Mucosa of rectum (tissue), 2 donors: ENCODE data around the gene SMIM44.
A peak's percentile ranks its signal among the peaks of the same experiment; 100 is the strongest.
"Not testable (repeated sequence)": the region's sequence is repeated elsewhere in the genome, so short reads cannot be mapped to it uniquely, and the experiment has no call there.

Source experiments
- H3K27ac ChIP-seq, 2 donors: one replicate each; pipeline ENCODE4 v1.7.0; 2013; ENCODE audit warnings: inconsistent platforms in 2 of 2, low read depth in 2 of 2, low read length in 2 of 2
- H3K27me3 ChIP-seq, 2 donors: one replicate each; pipeline ENCODE4 v1.7.0; 2013; ENCODE audit warnings: low read length in 2 of 2; ENCODE audit not compliant: control insufficient read depth in 2 of 2, insufficient read depth in 2 of 2
- H3K36me3 ChIP-seq, 2 donors: one replicate each; pipeline ENCODE4 v1.7.0; 2013; ENCODE audit warnings: low read length in 2 of 2; ENCODE audit not compliant: control insufficient read depth in 2 of 2, insufficient read depth in 2 of 2
- H3K4me1 ChIP-seq, 2 donors: one replicate each; pipeline ENCODE4 v1.7.0; 2013; ENCODE audit warnings: low read length in 2 of 2, mild to moderate bottlenecking in 1 of 2; ENCODE audit not compliant: control insufficient read depth in 2 of 2, insufficient read depth in 2 of 2
- H3K4me3 ChIP-seq, 2 donors: one replicate each; pipeline ENCODE4 v1.7.0; 2013; ENCODE audit warnings: low read length in 2 of 2
- H3K9ac ChIP-seq, 2 donors: one replicate each; pipeline ENCODE4 v1.7.0; 2013; ENCODE audit warnings: low read length in 2 of 2, low read depth in 1 of 2, mild to moderate bottlenecking in 1 of 2
- H3K9me3 ChIP-seq, 2 donors: one replicate each; pipeline ENCODE4 v1.7.0; 2013; ENCODE audit warnings: low read length in 2 of 2; ENCODE audit not compliant: control insufficient read depth in 2 of 2
- donor health status: healthy.
- donor health status: Normal muscosa, but diverticular disease.

Gene SMIM44

GRCh38 chr19:3457528-3458228 is 25.6 kb downstream of the SMIM44 start:
- Histone ChIP-seq H3K27ac (peak overlapping the region; percentile 24 to 67), H3K9me3 (no peaks in the 10 kb centered on the region), H3K4me3 (no peak overlapping the region), H3K4me1 (peaks cover 5 to 7% of the 10 kb centered on the region in 2 donors), H3K9ac (no peak overlapping the region), H3K36me3 (peaks cover 16 to 18% of the 10 kb centered on the region in 2 donors), H3K27me3 (no peaks in the 10 kb centered on the region)

GRCh38 chr19:3456925-3457527 is 26.2 kb downstream of the SMIM44 start:
- Histone ChIP-seq H3K9ac (no peak overlapping the region), H3K27ac (peak overlapping the region in 1 of 2 donors; percentile 23), H3K36me3 (peaks cover 18 to 23% of the 10 kb centered on the region in 2 donors)

GRCh38 chr19:3455960-3456601 is 27.2 kb downstream of the SMIM44 start:
- peaks cover 18 to 23% of the 10 kb centered on the region in 2 donors for H3K36me3 ChIP-seq
- H3K4me1 ChIP-seq, result peaks cover 5 to 7% of the 10 kb centered on the region in 2 donors
- H3K4me3 ChIP-seq, result no peak overlapping the region
- H3K9ac ChIP-seq, result no peak overlapping the region
- H3K9me3 ChIP-seq, result no peaks in the 10 kb centered on the region
- no peaks in the 10 kb centered on the region for H3K27me3 ChIP-seq
- H3K27ac ChIP-seq, result no peak overlapping the region

More at GRCh38 chr19:3456925-3457527, 26.2 kb downstream of the SMIM44 start:
- Histone ChIP-seq H3K9me3 (no peaks in the 10 kb centered on the region), H3K27me3 (no peaks in the 10 kb centered on the region), H3K4me1 (peaks cover 5 to 7% of the 10 kb centered on the region in 2 donors), H3K4me3 (no peak overlapping the region)

GRCh38 chr19:3455393-3455955 is 27.8 kb downstream of the SMIM44 start:
- Histone ChIP-seq H3K27me3 (no peaks in the 10 kb centered on the region), H3K9ac (no peak overlapping the region), H3K27ac (no peak overlapping the region), H3K36me3 (peaks cover 18 to 23% of the 10 kb centered on the region in 2 donors), H3K4me3 (no peak overlapping the region), H3K9me3 (no peaks in the 10 kb centered on the region), H3K4me1 (peaks cover 5 to 7% of the 10 kb centered on the region in 2 donors)

GRCh38 chr19:3454656-3455392 is 28.4 kb downstream of the SMIM44 start:
- H3K36me3 ChIP-seq, result peaks cover 18 to 23% of the 10 kb centered on the region in 2 donors
- no peak overlapping the region for H3K9ac ChIP-seq
- no peaks in the 10 kb centered on the region for H3K9me3 ChIP-seq
- no peak overlapping the region for H3K27ac ChIP-seq
- H3K4me3 ChIP-seq, result no peak overlapping the region
- peaks cover 4 to 5% of the 10 kb centered on the region in 2 donors for H3K4me1 ChIP-seq
- no peaks in the 10 kb centered on the region for H3K27me3 ChIP-seq

GRCh38 chr19:3453840-3454239 is 29.4 kb downstream of the SMIM44 start:
- Histone ChIP-seq H3K4me1 (peaks cover 2 to 5% of the 10 kb centered on the region in 2 donors), H3K27ac (no peak overlapping the region), H3K27me3 (no peaks in the 10 kb centered on the region), H3K36me3 (peaks cover 18 to 23% of the 10 kb centered on the region in 2 donors), H3K9ac (no peak overlapping the region), H3K4me3 (no peak overlapping the region), H3K9me3 (no peaks in the 10 kb centered on the region)

GRCh38 chr19:3452942-3453214 is 30.4 kb downstream of the SMIM44 start:
- not testable (repeated sequence) for H3K9me3 ChIP-seq, H3K4me1 ChIP-seq, H3K27me3 ChIP-seq, H3K9ac ChIP-seq, H3K27ac ChIP-seq, H3K4me3 ChIP-seq
- H3K36me3 ChIP-seq, result peaks cover 18 to 28% of the 10 kb centered on the region in 2 donors

- Histone ChIP-seq H3K27ac (no peak overlapping the region), H3K9me3 (no peaks in the 10 kb centered on the region), H3K27me3 (no peaks in the 10 kb centered on the region), H3K4me3 (no peak overlapping the region), H3K9ac (no peak overlapping the region), H3K36me3 (peaks cover 18 to 28% of the 10 kb centered on the region in 2 donors), H3K4me1 (peaks cover 2% of the 10 kb centered on the region in 2 donors)
Observed at GRCh38 chr19:3452171-3452941, 30.9 kb downstream of the SMIM44 start.

GRCh38 chr19:3451451-3451866 is 31.8 kb downstream of the SMIM44 start:
- Histone ChIP-seq H3K36me3 (peaks cover 18 to 21% of the 10 kb centered on the region in 2 donors), H3K4me1 (no peaks in the 10 kb centered on the region), H3K9me3 (no peaks in the 10 kb centered on the region), H3K4me3 (no peak overlapping the region), H3K27me3 (no peaks in the 10 kb centered on the region), H3K9ac (no peak overlapping the region), H3K27ac (peak overlapping the region; percentile 29 to 32)
